OCI-LY3 (cell line): ENCODE data around the gene BTG2.

Experiments used
- H2AFZ ChIP-seq: fragments of 200-600, 300-600 bp; shearing (Covaris generic); 2 replicates; pipeline ENCODE4 v1.6.0; 2014; ENCODE audit warnings: antibody characterized with exemption, low read depth, low read length
- H3K27ac ChIP-seq: fragments of 200-600, 300-600 bp; sonication (generic); 2 replicates; pipeline ENCODE4 v1.5.1; 2014; ENCODE audit warnings: mild to moderate bottlenecking, low read length, moderate library complexity, mixed read lengths
- H3K27me3 ChIP-seq: fragments of 200-600, 300-600 bp; sonication (generic); 2 replicates; pipeline ENCODE4 v1.6.1; 2014; ENCODE audit warnings: low read depth, low read length, mixed read lengths
- H3K36me3 ChIP-seq: fragments of 200-600, 300-600 bp; sonication (generic); replicated peaks from 2 replicates; pipeline ENCODE3; 2014; ENCODE audit warnings: low read depth, low read length, mixed read lengths
- H3K4me1 ChIP-seq: fragments of 300-600, 200-600 bp; sonication (generic); 2 replicates; pipeline ENCODE4 v1.6.1; 2014; ENCODE audit warnings: low read length, mixed read lengths
- H3K4me2 ChIP-seq: fragments of 200-600, 300-600 bp; sonication (generic); 2 replicates; pipeline ENCODE4 v1.6.1; 2014; ENCODE audit warnings: low read length, mixed read lengths
- H3K4me3 ChIP-seq: fragments of 300-600, 200-600 bp; sonication (generic); 2 replicates; pipeline ENCODE4 v1.5.1; 2014; ENCODE audit warnings: antibody characterized with exemption, mild to moderate bottlenecking, low read length, moderate library complexity
- H3K79me2 ChIP-seq: fragments of 300-600, 200-600 bp; shearing (Covaris generic); 2 replicates; pipeline ENCODE4 v1.6.1; 2014; ENCODE audit warnings: mild to moderate bottlenecking, low read length, mixed read lengths
- H3K9ac ChIP-seq: fragments of 300-600, 200-600 bp; shearing (Covaris generic); 2 replicates; pipeline ENCODE4 v1.6.0; 2014; ENCODE audit warnings: mild to moderate bottlenecking, low read length, moderate library complexity
- H3K9me3 ChIP-seq: fragments of 200-600, 300-600 bp; shearing (Covaris generic); 2 replicates; pipeline ENCODE4 v1.6.1; 2014; ENCODE audit warnings: low read length, mixed read lengths; ENCODE audit not compliant: insufficient read depth
- H4K20me1 ChIP-seq: fragments of 200-600, 300-600 bp; sonication (generic); 2 replicates; pipeline ENCODE4 v1.6.1; 2016; ENCODE audit warnings: low read length, mixed read lengths; ENCODE audit not compliant: insufficient read depth
- EZH2phosphoT487 ChIP-seq: fragments of 200-600 bp; shearing (Covaris generic); IDR thresholded peaks from 2 replicates; pipeline ENCODE4 v1.6.1; 2018; ENCODE audit warnings: antibody characterized with exemption, mixed run types, low read depth
- TF ChIP-seq, protein P1 (sequence below): fragments of 200-600, 300-600 bp; sonication (generic); IDR thresholded peaks from 2 replicates; pipeline ENCODE4 v1.5.1; 2014; ENCODE audit warnings: antibody characterized with exemption, low read length, low read depth

The BTG2 gene

DNA sequence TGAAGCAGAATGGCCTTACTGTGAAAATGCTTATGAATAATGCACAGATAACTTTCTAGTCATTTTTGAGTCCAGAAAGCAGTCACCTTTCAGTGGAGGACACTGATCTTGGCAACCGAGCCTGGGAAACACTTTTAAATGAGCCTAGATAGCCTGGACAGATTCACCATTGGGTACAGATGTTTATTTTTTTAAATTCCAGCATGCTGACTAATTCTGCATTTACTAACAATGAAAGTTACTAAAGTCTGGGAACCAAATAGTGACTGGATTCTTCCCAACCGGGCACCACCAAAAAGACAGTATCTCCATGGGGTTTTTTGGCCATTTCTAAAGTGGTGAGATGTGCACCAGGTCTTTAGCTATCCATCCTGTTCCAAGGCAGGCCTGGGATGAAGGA, 48.9 kb downstream of the BTG2 start:
- H3K9me3 ChIP-seq, result peaks cover 7% of the 10 kb centered on the region; the same call in 1 of the 2 replicates
- H3K27me3 ChIP-seq, result peaks cover 10% of the 10 kb centered on the region; the same call in 1 of the 2 replicates
- no peaks in the 10 kb centered on the region for H4K20me1 ChIP-seq
- no peak overlapping the region for H3K9ac ChIP-seq
- H3K4me1 ChIP-seq, result peaks cover 6% of the 10 kb centered on the region; the same call in 1 of the 2 replicates
- no peak overlapping the region for H3K4me3 ChIP-seq
- no peak overlapping the region for H3K27ac ChIP-seq
- H2AFZ ChIP-seq, result no peak overlapping the region
- H3K4me2 ChIP-seq, result no peak overlapping the region
- peaks cover 3% of the 10 kb centered on the region for H3K36me3 ChIP-seq
- TF ChIP-seq, protein P1, sequence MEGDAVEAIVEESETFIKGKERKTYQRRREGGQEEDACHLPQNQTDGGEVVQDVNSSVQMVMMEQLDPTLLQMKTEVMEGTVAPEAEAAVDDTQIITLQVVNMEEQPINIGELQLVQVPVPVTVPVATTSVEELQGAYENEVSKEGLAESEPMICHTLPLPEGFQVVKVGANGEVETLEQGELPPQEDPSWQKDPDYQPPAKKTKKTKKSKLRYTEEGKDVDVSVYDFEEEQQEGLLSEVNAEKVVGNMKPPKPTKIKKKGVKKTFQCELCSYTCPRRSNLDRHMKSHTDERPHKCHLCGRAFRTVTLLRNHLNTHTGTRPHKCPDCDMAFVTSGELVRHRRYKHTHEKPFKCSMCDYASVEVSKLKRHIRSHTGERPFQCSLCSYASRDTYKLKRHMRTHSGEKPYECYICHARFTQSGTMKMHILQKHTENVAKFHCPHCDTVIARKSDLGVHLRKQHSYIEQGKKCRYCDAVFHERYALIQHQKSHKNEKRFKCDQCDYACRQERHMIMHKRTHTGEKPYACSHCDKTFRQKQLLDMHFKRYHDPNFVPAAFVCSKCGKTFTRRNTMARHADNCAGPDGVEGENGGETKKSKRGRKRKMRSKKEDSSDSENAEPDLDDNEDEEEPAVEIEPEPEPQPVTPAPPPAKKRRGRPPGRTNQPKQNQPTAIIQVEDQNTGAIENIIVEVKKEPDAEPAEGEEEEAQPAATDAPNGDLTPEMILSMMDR, result no peak
- TF ChIP-seq EZH2phosphoT487, result no peak
- H3K79me2 ChIP-seq, result no peaks in the 10 kb centered on the region

DNA sequence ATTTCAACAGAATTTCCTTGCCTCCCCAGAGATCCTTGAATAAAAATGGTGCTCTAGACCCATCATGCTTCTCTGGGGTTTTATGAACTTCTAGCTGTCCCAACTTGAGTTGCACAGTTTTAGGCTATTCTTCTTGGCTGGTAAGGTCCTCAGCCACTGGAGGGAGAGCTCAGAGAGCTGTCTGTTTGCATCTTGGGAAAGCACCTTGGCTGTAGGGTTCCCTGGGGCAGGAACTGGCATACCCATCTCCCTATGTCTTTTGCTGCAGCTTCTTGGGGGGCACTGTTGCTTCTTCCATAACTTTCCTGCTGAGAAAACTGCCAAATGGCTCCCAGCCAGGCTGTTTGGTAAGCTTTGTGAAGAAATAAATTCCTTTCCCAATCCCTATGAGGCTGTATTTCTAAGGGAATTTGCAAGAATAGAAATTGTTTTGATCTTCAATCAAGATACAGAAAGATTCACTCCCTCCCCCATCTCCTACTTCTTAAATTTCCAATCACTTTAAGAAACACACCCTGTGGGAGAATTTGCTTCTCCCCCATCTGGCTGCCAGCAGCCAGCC, 53.8 kb downstream of the BTG2 start:
- Histone ChIP-seq H3K4me1 (peaks cover 20% of the 10 kb centered on the region), H3K9ac (no peak overlapping the region), H3K36me3 (peaks cover 3% of the 10 kb centered on the region), H3K27me3 (peaks cover 6% of the 10 kb centered on the region; the same call in 1 of the 2 replicates), H3K79me2 (no peaks in the 10 kb centered on the region), H2AFZ (no peak overlapping the region), H3K4me3 (no peak overlapping the region), H4K20me1 (no peaks in the 10 kb centered on the region), H3K4me2 (no peak overlapping the region), H3K27ac (no peak overlapping the region), H3K9me3 (peaks cover 7% of the 10 kb centered on the region; the same call in 1 of the 2 replicates)
- no peak for TF ChIP-seq EZH2phosphoT487
- TF ChIP-seq, protein P1, result no peak
